ENCODE measurements around the gene CGA.

The CGA gene

GRCh38 chr6:87089135-87089534, 5.8 kb downstream of the CGA start:
- no peak for FAIRE-seq

DNA sequence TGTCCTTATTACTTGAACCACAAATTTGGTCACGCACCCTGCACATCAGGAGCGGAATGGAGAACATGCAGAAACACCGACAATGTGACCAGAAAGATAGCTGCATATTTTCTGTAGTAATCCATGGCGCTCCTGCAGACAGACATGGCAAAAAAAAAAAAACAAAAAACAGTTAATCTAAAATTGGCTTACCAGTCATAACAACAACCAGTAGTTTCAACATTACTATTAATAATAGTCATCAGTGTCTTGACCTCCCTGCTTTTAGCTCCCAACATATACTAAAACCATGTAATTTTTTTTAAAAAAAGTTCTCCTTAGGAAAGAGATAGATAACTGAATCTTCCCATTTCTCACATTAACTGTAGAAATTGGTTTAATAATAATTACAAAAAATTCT, 6.8 kb downstream of the CGA start:
- no peak for DNase-seq (ENCODE audit: insufficient read length, low spot score)
- FAIRE-seq = no peak

More at GRCh38 chr6:87089135-87089534, 5.8 kb downstream of the CGA start:
- DNase-seq (ENCODE audit: insufficient read length, low spot score) = no peak

DNA sequence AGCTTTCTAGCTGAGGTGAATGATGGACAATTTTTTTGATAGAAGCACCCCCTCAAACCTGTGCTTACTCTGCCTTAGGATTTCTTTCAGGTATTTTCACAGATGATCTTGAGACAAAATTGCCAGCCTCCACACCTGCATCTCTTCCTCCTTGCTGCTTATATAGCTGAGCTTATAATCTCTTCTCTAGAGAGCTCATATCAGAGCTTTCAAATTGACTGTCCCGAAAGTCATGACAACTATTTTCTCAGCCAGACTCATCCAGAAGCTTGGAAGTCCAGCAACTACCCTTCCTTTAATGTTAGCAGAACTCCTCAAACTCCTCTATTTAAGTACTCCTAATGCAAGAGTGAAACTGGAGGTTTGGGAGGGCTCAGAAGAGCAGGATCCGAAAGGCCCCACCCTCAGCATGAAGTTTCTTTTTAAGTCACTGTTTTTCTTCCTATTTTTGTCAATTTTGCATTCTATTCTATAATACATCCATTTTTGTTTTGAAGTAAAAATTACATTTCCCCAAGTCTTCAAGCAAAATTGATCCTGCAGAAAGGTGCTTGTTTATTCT, 12.7 kb downstream of the CGA start:
- no peak for DNase-seq (ENCODE audit: insufficient read length, low spot score)
- no peak for FAIRE-seq

GRCh38 chr6:87078983-87079616, 15.8 kb downstream of the CGA start:
- no peak for FAIRE-seq

DNA sequence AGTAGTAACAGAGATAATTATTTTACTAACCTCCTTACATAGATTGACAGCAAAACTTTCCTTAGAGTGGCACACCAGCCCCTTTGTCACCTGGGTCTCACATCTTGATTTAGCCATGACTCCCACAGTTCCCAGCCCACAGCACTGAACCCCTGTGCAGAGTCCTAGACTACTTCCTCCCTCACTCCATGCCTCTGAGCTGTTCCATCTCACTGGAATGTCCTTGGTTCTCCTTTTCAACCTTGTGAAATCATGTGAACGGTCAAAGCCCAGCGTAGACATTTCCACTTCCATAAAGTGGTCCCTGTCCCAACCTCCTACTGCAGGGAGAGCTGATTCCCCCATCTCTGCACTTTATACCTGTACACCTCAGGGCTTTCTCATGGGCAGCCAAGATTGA, 19.7 kb downstream of the CGA start:
- DNase-seq (ENCODE audit: insufficient read length, low spot score) (no peak), FAIRE-seq (no peak)

More at GRCh38 chr6:87078983-87079616, 15.8 kb downstream of the CGA start:
- peak; percentile 56 for DNase-seq (ENCODE audit: insufficient read length, low spot score)

DNA sequence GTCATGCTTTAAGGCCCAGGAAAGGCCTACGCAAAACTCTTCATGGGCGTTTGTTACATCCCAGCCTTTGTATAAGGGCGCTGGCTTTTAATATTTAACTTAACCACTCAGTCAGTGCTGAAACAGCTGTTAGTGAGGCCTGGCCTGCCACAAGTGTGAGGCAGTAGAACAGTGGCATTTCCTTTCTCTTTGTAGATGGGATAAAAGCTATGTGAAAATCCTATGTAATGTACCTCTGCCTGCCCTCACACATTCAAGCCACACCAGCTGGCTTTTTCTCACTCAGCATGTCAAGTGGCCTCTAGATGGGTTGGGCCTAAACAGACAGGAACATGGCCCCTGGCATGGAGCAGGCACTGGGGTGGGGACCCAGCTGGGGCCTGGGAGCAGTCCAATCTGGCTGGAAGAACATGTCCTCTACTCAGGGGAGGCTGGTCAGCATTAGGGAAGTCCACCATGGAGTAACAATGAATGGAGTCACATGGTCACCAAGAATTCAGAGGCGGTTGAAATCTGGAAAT, 20.7 kb downstream of the CGA start:
- FAIRE-seq (no peak), DNase-seq (ENCODE audit: insufficient read length, low spot score) (no peak)

- DNase-seq (ENCODE audit: insufficient read length, low spot score) (no peak), FAIRE-seq (no peak)
Observed at GRCh38 chr6:87071683-87072082, 23.2 kb downstream of the CGA start.

DNA sequence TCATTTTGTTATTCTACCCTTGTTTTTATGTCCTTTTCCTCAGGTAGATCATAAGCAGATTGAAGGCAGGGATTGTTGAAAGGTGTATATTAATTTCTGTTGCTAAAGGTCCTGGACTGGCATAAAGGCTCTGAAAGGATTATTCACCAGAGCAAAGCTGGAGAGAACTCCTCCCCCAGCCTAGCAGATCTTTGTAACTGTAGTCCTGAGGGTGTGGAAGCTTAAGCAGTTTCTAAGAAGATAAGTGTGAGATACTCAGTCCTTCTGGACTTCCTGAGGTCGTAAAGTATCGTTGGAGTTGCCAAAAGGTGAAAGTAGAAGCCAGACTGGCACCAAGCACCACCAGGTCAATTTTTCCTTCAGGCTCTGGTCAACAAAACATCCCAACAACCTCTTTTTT, 24.2 kb downstream of the CGA start:
- DNase-seq (ENCODE audit: insufficient read length, low spot score) (no peak), FAIRE-seq (no peak)

DNA sequence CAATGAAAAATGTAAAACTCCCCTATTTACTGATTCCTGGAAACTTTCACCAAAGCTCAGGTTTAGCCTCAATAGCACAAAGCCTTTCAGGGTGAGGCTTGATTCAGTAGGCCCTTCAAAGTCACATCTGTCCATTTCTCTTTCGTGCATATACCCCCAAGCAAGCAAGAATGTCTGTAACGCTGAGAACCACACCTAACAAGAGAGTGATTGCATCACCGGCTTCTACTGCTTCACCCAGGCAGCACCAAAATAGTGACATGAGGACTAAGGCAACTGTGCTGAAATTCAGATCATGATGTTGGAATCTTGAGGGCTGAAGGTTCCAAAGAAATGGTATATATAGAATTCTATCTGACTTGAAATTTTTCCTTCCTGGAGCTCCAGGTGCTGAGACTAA, 26.1 kb downstream of the CGA start:
- FAIRE-seq (no peak), DNase-seq (ENCODE audit: insufficient read length, low spot score) (no peak)

- DNase-seq (ENCODE audit: insufficient read length, low spot score) (peak; percentile 24), FAIRE-seq (no peak)
Observed at GRCh38 chr6:87066449-87067333, 28.2 kb downstream of the CGA start.

DNA sequence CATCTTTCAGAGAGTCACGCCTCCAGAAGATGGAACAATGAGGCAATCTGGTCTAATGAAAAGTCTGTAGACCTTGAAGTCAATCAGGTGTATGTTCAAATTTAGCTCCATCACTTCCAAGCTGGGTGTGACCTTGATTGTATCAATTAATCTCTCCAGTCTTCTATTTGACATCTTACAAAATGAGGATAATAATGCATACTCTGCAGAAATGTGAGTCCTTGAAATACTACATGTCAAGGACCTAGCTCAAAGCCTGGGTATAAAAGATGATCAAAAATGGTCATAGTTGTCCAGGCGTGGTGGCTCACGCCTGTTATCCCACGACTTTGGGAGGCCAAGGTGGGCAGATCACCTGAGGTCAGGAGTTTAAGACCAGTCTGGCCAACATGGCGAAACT, 29.8 kb downstream of the CGA start:
- DNase-seq (ENCODE audit: insufficient read length, low spot score) (no peak), FAIRE-seq (no peak)

DNA sequence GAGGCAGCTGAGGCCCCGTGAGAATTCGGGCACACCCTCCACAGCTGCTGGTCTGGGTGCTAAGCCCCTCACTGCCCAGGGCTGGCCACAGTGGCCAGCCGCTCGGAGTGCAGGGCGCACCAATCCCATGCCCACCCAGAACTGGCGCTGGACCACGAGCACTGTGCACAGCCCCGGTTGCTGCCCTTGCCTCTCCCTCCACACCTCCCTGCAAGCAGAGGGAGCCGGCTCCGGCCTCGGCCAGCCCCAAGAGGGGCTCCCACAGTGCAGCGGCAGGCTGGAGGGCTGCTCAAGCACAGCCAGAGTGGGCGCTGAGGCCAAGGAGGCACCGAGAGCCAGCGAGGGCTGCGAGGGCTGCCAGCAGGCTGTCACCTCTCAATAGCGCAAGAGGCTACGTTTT, 35.0 kb downstream of the CGA start:
- DNase-seq (ENCODE audit: insufficient read length, low spot score) (no peak), FAIRE-seq (no peak)

DNA sequence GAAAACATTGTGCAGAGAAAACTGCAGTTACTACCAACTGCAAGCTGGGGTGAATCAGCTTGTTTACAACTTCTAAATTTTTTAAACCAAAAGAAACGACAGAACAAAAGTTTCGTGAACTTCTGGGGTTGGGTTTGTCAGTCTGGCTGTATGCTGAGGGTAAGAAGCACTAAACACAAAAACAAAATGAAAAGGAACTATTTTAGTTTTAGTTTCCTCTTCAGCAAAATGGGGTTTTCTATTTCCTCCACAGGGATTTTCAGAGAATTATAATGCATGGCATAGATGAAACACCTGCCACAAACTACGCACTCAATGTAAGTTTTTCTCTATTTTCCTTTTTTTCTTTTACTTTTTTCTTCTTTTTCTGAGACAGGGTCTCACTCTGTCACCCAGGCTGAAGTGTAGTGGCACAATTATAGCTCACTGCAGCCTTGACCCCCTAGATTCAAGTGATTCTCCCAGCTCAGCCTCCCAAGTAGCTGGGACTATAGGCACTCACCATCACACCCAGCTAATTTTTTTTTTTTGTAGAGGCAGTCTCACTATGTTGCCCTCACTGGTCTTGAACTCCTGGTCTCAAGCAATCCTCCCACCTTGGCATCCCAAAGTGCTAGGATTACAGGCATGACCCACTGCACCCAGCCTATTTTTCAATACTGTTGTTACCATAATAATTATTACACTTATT, 40.6 kb downstream of the CGA start:
- FAIRE-seq (no peak), DNase-seq (ENCODE audit: insufficient read length, low spot score) (no peak)

- no peak for DNase-seq (ENCODE audit: insufficient read length, low spot score)
- no peak for FAIRE-seq
Observed at GRCh38 chr6:87053312-87053711, 41.6 kb downstream of the CGA start.

DNA sequence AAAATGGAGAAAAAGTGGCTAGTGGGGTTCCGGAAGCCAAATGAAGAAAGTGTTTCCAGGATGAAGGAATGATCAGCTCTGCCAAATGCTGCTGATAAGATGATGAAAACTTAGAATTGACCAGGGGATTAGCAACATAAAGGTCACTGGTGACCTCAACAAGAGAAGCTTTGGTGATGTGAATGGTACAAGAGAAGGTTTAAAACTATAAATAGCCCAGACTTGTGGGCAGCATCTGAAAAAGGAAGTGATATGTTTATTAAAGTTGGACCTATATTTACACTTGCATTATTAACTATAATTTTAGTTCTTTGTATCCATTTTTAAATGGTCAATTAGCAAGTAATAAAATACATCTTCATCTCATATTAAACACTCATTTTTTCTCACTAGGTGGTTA, 45.1 kb downstream of the CGA start:
- DNase-seq (ENCODE audit: insufficient read length, low spot score) (no peak), FAIRE-seq (no peak)

- DNase-seq (ENCODE audit: insufficient read length, low spot score) (no peak), FAIRE-seq (no peak)
Observed at GRCh38 chr6:87045521-87046075, 49.3 kb downstream of the CGA start.

- no peak for DNase-seq (ENCODE audit: insufficient read length, low spot score)
- no peak for FAIRE-seq
Observed at GRCh38 chr6:87040729-87041128, 54.2 kb downstream of the CGA start.

All from HTR-8/SVneo (cell line).